OCI-LY1 (cell line): ENCODE measurements around the gene ARHGAP28.

Experiments
- H2AFZ ChIP-seq: fragments of 200-600 bp; sonication (generic), shearing (Covaris generic); 2 replicates; pipeline ENCODE4 v1.6.0; 2014; ENCODE audit warnings: antibody characterized with exemption, mild to moderate bottlenecking, low read length
- H3F3A ChIP-seq: fragments of 200-600 bp; sonication (generic), shearing (Covaris generic); 2 replicates; pipeline ENCODE4 v1.6.0; 2014; ENCODE audit warnings: mild to moderate bottlenecking, antibody characterized with exemption, low read length, moderate library complexity; ENCODE audit not compliant: insufficient read depth
- H3K27ac ChIP-seq: fragments of 200-600 bp; sonication (generic); 2 replicates; pipeline ENCODE4 v1.5.1; 2014; ENCODE audit warnings: low read length, mixed run types, mild to moderate bottlenecking, low read depth; ENCODE audit not compliant: poor library complexity, severe bottlenecking
- H3K27me3 ChIP-seq: fragments of 200-600 bp; sonication (generic); 2 replicates; pipeline ENCODE4 v1.6.0; 2014; ENCODE audit warnings: antibody characterized with exemption, mild to moderate bottlenecking, low read length, moderate library complexity; ENCODE audit not compliant: insufficient read depth
- H3K36me3 ChIP-seq: fragments of 200-600 bp; sonication (generic); 2 replicates; pipeline ENCODE4 v1.6.1; 2014; ENCODE audit warnings: mild to moderate bottlenecking, antibody characterized with exemption, low read length, moderate library complexity, mixed read lengths; ENCODE audit not compliant: insufficient read depth
- H3K4me1 ChIP-seq: fragments of 200-600 bp; sonication (generic); 2 replicates; pipeline ENCODE4 v1.5.1; 2014; ENCODE audit warnings: mild to moderate bottlenecking, low read length, moderate library complexity; ENCODE audit not compliant: insufficient read depth, severe bottlenecking
- H3K4me2 ChIP-seq: fragments of 200-600 bp; sonication (generic), shearing (Covaris generic); 2 replicates; pipeline ENCODE4 v1.6.1; 2014; ENCODE audit warnings: low read length
- H3K4me3 ChIP-seq: fragments of 200-600 bp; sonication (generic); 2 replicates; pipeline ENCODE4 v1.5.1; 2014; ENCODE audit warnings: low read length, low read depth, mild to moderate bottlenecking, mixed read lengths; ENCODE audit not compliant: poor library complexity, severe bottlenecking
- H3K79me2 ChIP-seq: fragments of 200-600 bp; shearing (Covaris generic); 2 replicates; pipeline ENCODE4 v1.6.1; 2016; ENCODE audit warnings: mixed run types, low read length, mixed read lengths; ENCODE audit not compliant: insufficient read depth
- H3K9ac ChIP-seq: fragments of 200-600 bp; sonication (generic), shearing (Covaris generic); 2 replicates; pipeline ENCODE4 v1.6.1; 2014; ENCODE audit warnings: mild to moderate bottlenecking, low read length, mixed read lengths
- H3K9me2 ChIP-seq: fragments of 200-600 bp; sonication (generic), shearing (Covaris generic); 2 replicates; pipeline ENCODE4 v1.6.1; 2014; ENCODE audit warnings: low read depth, mild to moderate bottlenecking, low read length, mixed read lengths
- H3K9me3 ChIP-seq: fragments of 200-600 bp; shearing (Covaris generic); 2 replicates; pipeline ENCODE4 v1.6.1; 2014; ENCODE audit warnings: low read length, mixed read lengths
- H4K20me1 ChIP-seq: fragments of 200-600 bp; sonication (generic), shearing (Covaris generic); 2 replicates; pipeline ENCODE4 v1.6.0; 2016; ENCODE audit warnings: mild to moderate bottlenecking, low read length; ENCODE audit not compliant: insufficient read depth
- CTCF ChIP-seq: fragments of 200-600 bp; sonication (generic), shearing (Covaris generic); IDR thresholded peaks from 2 replicates; pipeline ENCODE4 v1.5.1; 2017; ENCODE audit warnings: mild to moderate bottlenecking, antibody characterized with exemption, low read length, moderate library complexity, mixed read lengths
- EZH2 ChIP-seq: fragments of 200-600 bp; sonication (generic), shearing (Covaris generic); IDR thresholded peaks from 2 replicates; pipeline ENCODE4 v1.8.0; 2017; ENCODE audit warnings: borderline replicate concordance, mixed run types, mild to moderate bottlenecking, antibody characterized with exemption, low read length, moderate library complexity, mixed read lengths

Gene ARHGAP28

GRCh38 chr18:6875749-6876148, 146.2 kb downstream of the ARHGAP28 start:
- H3K9ac ChIP-seq, result no peak overlapping the region
- TF ChIP-seq EZH2, result no peak
- no peak for TF ChIP-seq CTCF
- no peaks in the 10 kb centered on the region for H4K20me1 ChIP-seq
- no peaks in the 10 kb centered on the region for H3K36me3 ChIP-seq
- no peak overlapping the region for H3K4me3 ChIP-seq
- H3K27me3 ChIP-seq, result no peaks in the 10 kb centered on the region
- no peaks in the 10 kb centered on the region for H3F3A ChIP-seq
- H3K4me2 ChIP-seq, result no peak overlapping the region
- no peak overlapping the region for H3K27ac ChIP-seq
- no peaks in the 10 kb centered on the region for H3K4me1 ChIP-seq
- no peaks in the 10 kb centered on the region for H3K79me2 ChIP-seq
- no peaks in the 10 kb centered on the region for H3K9me3 ChIP-seq
- H2AFZ ChIP-seq, result no peak overlapping the region
- H3K9me2 ChIP-seq, result no peaks in the 10 kb centered on the region

- H3K36me3 ChIP-seq, result no peaks in the 10 kb centered on the region
- TF ChIP-seq CTCF (no peak), EZH2 (no peak)
- no peak overlapping the region for H3K4me2 ChIP-seq
These were observed 147.1 kb downstream of the ARHGAP28 start for GRCh38 chr18:6876641-6877041.

GRCh38 chr18:6877288-6877687, 147.8 kb downstream of the ARHGAP28 start:
- Histone ChIP-seq H3K27me3 (no peaks in the 10 kb centered on the region), H3K79me2 (no peaks in the 10 kb centered on the region)
- TF ChIP-seq EZH2, result no peak
- no peak for TF ChIP-seq CTCF

More at GRCh38 chr18:6876641-6877041, 147.1 kb downstream of the ARHGAP28 start:
- Histone ChIP-seq H3K4me1 (no peaks in the 10 kb centered on the region), H4K20me1 (no peaks in the 10 kb centered on the region), H3K9me3 (no peaks in the 10 kb centered on the region), H3K27ac (no peak overlapping the region), H3F3A (no peaks in the 10 kb centered on the region), H3K9ac (no peak overlapping the region), H3K4me3 (no peak overlapping the region), H3K27me3 (no peaks in the 10 kb centered on the region), H2AFZ (no peak overlapping the region), H3K9me2 (no peaks in the 10 kb centered on the region), H3K79me2 (no peaks in the 10 kb centered on the region)

More at GRCh38 chr18:6877288-6877687, 147.8 kb downstream of the ARHGAP28 start:
- H3K9me2 ChIP-seq, result no peaks in the 10 kb centered on the region
- H3K4me2 ChIP-seq, result no peak overlapping the region
- no peaks in the 10 kb centered on the region for H3K9me3 ChIP-seq
- no peak overlapping the region for H3K9ac ChIP-seq
- H3K27ac ChIP-seq, result no peak overlapping the region
- H3K4me1 ChIP-seq, result no peaks in the 10 kb centered on the region
- no peak overlapping the region for H2AFZ ChIP-seq
- no peaks in the 10 kb centered on the region for H4K20me1 ChIP-seq
- no peak overlapping the region for H3K4me3 ChIP-seq
- no peaks in the 10 kb centered on the region for H3F3A ChIP-seq
- H3K36me3 ChIP-seq, result no peaks in the 10 kb centered on the region
